ENCODE measurements around the gene MAP3K8.

The MAP3K8 gene

GRCh38 chr10:30490289-30491000, 56.5 kb downstream of the MAP3K8 start:
- DNase-seq (ENCODE audit: low read depth in 2 of 2): no peak

DNA sequence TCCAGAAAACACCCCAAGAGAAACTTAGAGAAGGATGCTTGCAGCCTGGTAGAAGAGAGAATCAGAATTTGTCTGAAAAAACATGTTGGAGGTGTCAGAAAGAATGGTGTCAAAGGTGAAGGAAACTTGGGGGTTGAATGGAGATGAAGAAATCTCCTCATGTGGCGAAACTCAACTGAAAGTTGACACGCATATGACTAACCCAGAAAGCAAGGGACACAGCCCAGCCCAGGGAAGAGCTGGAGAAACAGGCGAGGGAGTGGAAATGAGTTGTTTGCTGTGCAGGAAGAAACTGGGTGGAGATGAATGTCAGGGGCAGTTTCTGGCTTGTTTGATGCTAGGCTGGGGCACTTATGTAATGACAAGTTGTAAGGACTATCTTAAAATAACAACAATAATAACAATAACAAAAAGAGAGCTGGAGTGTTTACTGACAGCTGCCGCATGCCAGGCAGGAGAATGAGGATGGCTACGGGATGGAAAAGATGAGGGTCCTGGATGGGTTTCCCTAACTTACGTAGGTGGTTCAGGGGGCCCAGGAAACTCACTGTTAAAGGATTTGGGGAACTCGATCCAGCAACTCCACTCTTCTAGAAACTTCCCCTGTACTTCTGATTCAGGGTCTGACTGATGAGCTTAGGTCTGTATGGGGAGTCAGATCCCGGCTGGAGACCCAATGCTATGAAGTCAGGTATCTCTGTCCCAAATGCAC, 57.4 kb downstream of the MAP3K8 start:
- DNase-seq (ENCODE audit: low read depth in 2 of 2): no peak

GRCh38 chr10:30491916-30492515, 58.0 kb downstream of the MAP3K8 start:
- no peak for DNase-seq (ENCODE audit: low read depth in 2 of 2)

GRCh38 chr10:30493609-30494530, 59.9 kb downstream of the MAP3K8 start:
- DNase-seq (ENCODE audit: low read depth in 2 of 2): no peak

- DNase-seq (ENCODE audit: low read depth in 2 of 2): no peak
These were observed 60.6 kb downstream of the MAP3K8 start for GRCh38 chr10:30494558-30494957.

- DNase-seq (ENCODE audit: low read depth in 2 of 2): no peak
These were observed 61.7 kb downstream of the MAP3K8 start for GRCh38 chr10:30495687-30496086.

DNA sequence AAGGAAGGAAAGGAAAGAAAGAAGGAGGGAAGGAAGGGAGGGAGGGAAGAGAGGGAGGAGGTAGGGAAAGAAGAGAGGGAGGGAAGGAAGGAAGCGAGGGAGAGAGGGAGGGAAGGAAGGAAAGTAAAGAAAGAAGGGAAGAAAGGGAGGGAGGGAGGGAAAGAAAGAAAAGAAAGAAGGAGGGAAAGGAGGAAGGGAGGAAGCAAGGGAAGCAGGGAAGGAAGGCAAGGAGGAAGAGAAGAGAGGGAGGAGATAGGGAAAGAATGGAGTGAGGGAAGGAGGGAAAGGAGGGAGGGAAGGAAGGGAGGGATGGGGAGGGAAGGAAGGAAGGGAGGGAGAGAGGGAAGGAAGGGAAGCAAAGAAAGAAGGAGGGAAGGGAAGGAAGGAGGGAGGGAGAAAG, 65.8 kb downstream of the MAP3K8 start:
- no peak for DNase-seq (ENCODE audit: low read depth in 2 of 2)

DNA sequence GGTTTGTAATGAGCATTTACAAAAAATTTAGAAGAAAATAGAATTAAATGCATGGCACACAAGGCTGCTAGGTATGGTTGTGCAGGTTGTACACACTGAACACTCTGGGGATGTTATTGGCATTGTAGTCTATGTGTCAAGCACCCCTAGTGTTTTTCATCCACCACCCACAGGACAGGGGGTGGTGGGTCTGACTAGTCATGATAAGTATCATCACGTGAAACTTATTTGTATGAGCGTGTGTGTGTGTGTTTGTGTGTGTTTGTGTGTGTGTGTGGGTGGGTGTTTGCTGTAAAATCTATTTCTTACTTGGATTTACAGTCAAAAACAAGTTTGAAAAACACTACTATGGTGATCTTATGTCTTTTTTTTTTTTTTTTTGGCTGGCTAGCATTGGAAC, 66.5 kb downstream of the MAP3K8 start:
- no peak for DNase-seq (ENCODE audit: low read depth in 2 of 2)

DNA sequence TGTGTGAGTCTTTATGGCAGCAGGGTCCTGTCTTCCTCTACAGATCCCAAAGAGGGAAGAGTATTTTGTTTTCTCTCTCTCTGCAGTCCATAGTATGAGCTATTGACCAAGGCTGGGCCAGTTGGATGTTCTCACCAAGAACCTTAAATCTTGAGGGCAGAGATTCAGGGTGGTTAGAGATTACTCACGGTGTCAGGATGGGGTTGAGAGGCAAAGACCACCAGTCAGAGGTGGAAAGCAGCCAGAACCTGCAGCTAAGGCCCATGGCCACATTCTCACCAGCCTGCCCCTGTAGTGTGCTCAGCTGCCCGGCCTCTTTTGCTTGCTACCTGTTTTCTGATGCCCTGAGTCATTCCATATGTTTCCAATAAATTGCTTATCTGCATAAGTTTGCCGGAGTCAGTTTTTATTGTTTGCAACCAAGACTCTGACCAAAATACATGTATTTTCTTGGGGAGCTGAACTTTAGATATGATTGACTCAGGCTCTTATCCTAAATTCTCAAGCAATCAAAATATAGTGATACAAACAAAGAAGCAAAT, 67.0 kb downstream of the MAP3K8 start:
- DNase-seq (ENCODE audit: low read depth in 2 of 2): no peak

- peak in 1 of 2 donors; percentile 27 for DNase-seq (ENCODE audit: low read depth in 2 of 2)
These were observed 68.5 kb downstream of the MAP3K8 start for GRCh38 chr10:30502266-30503060.

DNA sequence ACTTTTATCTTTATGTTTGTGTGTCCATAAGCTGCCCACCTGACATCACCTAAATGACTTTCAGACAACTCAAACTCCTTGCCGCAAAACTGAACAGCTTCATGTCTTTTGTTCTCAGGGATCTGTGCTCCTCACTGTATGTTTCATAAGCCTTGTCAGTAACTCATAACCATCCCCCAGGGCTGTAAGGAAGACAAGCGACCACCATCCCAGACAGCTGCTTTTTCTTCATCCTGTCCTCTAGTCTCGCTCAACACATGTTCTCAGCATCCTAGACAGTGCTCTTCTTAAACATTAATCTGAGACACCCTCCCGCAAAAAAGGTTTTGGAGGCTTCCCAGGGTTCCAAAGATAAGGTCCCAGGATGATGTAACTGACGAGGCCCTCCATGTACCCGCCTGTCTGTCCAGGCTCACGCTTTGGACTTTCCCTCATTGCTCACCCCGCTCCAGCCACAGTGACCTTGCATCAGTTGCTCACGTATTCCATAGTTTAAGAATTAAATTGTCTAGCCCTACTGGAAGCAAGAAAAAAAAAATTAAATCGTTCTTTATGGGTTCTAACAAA, 69.8 kb downstream of the MAP3K8 start:
- no peak for DNase-seq (ENCODE audit: low read depth in 2 of 2)

GRCh38 chr10:30505543-30506298, 71.7 kb downstream of the MAP3K8 start:
- DNase-seq (ENCODE audit: low read depth in 2 of 2): no peak

DNA sequence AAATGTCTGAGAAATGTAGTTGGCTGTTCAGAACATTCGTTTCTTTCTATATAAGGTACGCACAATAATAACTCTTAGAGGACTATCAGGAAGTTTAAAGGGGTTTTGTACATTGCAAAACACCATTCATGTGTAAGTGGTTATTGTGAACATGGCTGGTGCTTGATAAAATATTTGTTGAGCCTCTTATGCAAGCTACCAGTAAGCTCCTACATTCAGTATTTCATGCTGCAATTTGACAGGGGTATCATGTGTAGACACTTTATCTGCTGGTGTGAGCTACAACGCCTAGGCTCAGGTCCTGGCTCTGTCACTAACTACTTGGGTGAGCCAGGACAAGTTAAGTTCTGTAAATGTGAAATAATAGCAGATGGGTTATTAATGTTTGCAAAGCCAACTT, 75.5 kb downstream of the MAP3K8 start:
- DNase-seq (ENCODE audit: low read depth in 2 of 2): no peak

DNA sequence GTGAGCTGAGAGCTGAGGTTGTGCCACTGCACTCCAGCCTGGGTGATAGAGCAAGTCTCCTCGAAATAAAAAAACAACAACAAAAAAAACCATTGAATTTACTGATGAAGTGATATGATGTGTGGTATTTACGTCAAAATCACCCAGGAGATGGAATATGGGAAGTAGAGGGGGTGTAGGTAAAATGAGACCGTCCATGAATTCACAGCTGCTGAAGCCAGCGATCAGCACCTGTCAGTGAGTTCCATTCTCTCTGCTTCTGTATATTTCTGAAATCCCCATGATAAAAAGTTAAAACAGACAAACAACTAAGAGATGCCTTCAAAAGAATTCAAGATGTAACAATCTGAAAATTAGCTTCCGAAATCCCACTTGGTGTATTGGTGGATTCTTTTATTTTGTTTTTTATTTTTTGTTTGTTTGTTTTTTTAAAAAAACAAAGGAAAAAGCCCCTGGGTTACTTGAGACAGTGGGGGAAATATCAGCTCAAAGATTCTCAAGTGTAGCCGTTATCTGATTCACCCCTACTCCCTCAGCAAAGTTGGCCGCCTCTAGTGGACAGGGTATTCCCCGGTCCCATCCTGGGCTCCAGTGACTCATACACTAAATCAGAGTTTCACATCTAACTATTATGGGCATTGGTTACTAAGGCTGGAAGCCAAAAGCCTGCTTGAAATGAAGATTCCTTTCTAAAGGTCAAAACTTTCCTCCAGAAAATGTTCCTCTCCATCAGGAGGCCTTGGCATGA, 76.4 kb downstream of the MAP3K8 start:
- no peak for DNase-seq (ENCODE audit: low read depth in 2 of 2)

DNA sequence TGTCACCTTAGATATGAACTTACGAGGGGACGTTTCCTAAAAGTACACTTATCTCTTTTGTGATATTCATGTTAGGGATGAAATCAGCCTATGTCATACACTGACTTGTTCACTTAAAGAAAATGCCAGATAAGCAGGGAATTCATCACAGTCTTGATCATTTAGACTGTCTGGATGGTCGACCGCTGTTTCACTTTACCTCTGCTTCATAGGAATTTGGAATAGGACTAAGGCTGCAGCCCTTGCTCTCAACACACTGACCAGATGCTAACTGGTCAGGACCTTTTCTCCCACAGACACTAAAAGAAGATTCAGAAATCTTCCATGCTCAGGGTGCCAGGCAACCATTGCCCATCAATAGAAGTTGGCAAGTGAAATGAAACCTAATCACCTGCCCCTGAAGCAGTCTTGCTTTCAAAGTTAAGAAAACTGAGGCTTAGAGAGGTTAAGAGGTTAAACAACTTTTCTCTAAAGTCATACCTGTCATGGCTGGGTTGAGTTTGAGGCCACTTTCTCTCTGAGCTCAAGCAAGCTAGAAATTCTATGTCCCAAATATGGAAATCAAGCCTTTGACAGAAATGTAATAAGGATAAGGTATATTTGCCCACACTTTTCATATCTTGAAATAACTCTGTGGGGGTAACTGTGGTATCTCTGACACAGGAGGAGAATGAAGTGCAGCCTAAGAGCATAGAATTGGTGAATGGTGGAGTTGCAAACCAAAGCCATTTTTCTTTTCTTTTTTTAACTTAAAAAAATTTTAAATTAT, 77.1 kb downstream of the MAP3K8 start:
- DNase-seq (ENCODE audit: low read depth in 2 of 2): no peak
